Natural killer cell treated with Interleukin-12 subunit alpha and Interleukin-12 subunit beta and Interleukin-15 and Interleukin-18, amount 100 ng/mL, for 72 hours (primary cell): ENCODE data around the gene NSD1. TPM values are rescaled to one million over a fixed set of nuclear protein-coding genes. Genes with fewer than 3 reads are reported as not detected.
"Not testable (repeated sequence)": the region's sequence is repeated elsewhere in the genome, so short reads cannot be mapped to it uniquely, and the experiment has no call there.

Experiments
- ATAC-seq, 2 donors: fragments of 150-1000 bp; cut with Tn5 transposase in 1 of 2; sonication (Bioruptor Pico), chemical (Tn5 transposase) in 1 of 2; 2 replicates each; pipeline ENCODE4 v1.10.0; 2021
- DNase-seq: peaks from one replicate; pipeline ENCODE4 v3.0.0; 2022; ENCODE audit warnings: low spot score
- H3K27ac Mint-ChIP-seq, 2 donors: 1 replicate in 1 of 2; 2 replicates in 1 of 2; pipeline ENCODE4 v1.8.0; 2022; ENCODE audit warnings: mixed read lengths in 2 of 2, mild to moderate bottlenecking in 1 of 2, moderate library complexity in 1 of 2
- H3K27me3 Mint-ChIP-seq, 2 donors: 1 replicate in 1 of 2; 2 replicates in 1 of 2; pipeline ENCODE4 v1.8.0; 2022; ENCODE audit warnings: mixed read lengths in 2 of 2
- H3K36me3 Mint-ChIP-seq: one replicate; pipeline ENCODE4 v1.8.0; 2022; ENCODE audit warnings: mixed read lengths
- H3K4me1 Mint-ChIP-seq, 2 donors: 1 replicate in 1 of 2; 2 replicates in 1 of 2; pipeline ENCODE4 v1.8.0; 2022; ENCODE audit warnings: low read depth in 2 of 2, mixed read lengths in 2 of 2, mild to moderate bottlenecking in 1 of 2
- H3K4me3 Mint-ChIP-seq: one replicate; pipeline ENCODE4 v1.8.0; 2022; ENCODE audit warnings: mixed read lengths
- H3K9me3 Mint-ChIP-seq: 2 replicates; pipeline ENCODE4 v1.8.0; 2022; ENCODE audit warnings: mixed read lengths
- total RNA-seq, 2 donors: library from RNA; stranded (reverse); gene quantifications; one replicate each; pipeline ENCODE4 v1.2.3, GENCODE V29; 2022

The NSD1 gene
- total RNA-seq, 2 donors from 2014 or later = 96.8 to 166 TPM

DNA sequence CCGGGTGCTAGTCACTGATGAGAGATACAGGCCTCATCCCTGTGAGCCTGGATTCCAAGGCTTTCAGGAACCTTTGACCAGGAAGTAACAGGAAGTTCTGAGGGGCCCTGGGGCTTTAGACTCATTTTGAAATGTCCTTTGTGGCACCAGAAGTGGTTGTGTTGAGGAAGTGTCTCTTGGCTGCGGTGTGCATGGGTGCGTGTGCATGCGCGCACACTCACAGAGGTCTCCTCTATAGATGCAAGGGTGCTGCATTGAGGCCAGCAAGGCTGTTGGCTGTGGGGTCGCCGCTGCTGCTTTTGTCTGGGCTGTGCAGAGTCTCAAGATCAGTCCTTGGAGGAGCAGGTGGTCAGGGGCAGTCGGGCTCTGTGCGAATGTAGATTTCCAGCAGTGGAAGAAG, 162.4 kb downstream of the NSD1 start:
- peak overlapping the region; percentile 43 for H3K4me3 Mint-ChIP-seq
- no peaks in the 10 kb centered on the region for H3K9me3 Mint-ChIP-seq
- H3K4me1 Mint-ChIP-seq = peaks cover 38 to 46% of the 10 kb centered on the region in 2 donors
- peak overlapping the region; percentile 67 to 89 for H3K27ac Mint-ChIP-seq
- peaks cover 15% of the 10 kb centered on the region for H3K36me3 Mint-ChIP-seq
- H3K27me3 Mint-ChIP-seq = no peaks in the 10 kb centered on the region
- DNase-seq (no peak), ATAC-seq (peak in 1 of 2 donors; percentile 45)

DNA sequence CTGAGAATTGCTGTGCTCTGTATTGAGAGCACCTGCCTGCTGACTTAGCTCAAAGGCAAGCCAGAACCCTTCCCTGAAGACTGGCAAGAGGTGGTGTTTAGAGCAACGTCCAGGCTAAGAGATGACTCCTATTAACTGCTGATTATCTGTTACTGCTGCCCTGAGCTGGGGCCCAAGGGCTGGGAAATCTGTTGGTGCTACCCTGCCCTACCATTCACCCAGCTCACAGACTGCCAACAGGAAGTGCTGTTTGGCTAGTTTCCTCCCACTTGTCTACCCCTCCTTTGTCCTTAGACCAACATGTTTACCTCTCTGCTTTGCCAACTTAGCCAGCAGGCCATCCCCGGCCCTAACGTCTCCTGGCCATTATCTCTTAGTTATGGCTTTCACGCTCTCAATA, 163.0 kb downstream of the NSD1 start:
- ATAC-seq = peak in 1 of 2 donors; percentile 25
- peak overlapping the region; percentile 67 to 89 for H3K27ac Mint-ChIP-seq
- H3K36me3 Mint-ChIP-seq = peaks cover 14% of the 10 kb centered on the region
- DNase-seq = no peak
- peaks cover 41 to 52% of the 10 kb centered on the region in 2 donors for H3K4me1 Mint-ChIP-seq
- H3K9me3 Mint-ChIP-seq = no peaks in the 10 kb centered on the region
- H3K4me3 Mint-ChIP-seq = peak overlapping the region; percentile 43
- H3K27me3 Mint-ChIP-seq = no peaks in the 10 kb centered on the region

DNA sequence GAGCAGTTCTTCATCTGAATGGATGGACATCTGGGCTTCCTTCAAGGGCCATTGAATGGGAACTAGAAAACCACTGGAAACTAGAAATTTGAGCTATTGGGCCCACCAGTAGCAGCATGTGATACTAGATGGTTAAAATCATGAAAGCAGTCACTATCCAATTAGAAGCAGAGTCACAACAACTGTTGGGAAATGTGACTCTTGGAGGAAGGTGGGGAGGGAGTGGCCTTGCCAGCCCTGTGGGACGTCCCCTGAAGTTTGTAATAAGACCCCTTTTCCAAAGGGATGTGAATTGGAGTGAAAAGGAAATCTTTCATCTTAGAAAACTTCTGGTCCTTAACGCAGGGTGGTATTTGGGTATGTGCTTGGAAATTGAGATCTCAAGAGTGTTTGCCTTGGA, 164.3 kb downstream of the NSD1 start:
- ATAC-seq = no peak
- Mint-ChIP-seq H3K36me3 (peaks cover 2% of the 10 kb centered on the region), H3K27ac (peak overlapping the region; percentile 82 to 89), H3K27me3 (no peaks in the 10 kb centered on the region), H3K4me3 (no peak overlapping the region), H3K9me3 (no peaks in the 10 kb centered on the region), H3K4me1 (peaks cover 51 to 66% of the 10 kb centered on the region in 2 donors)
- DNase-seq = no peak

DNA sequence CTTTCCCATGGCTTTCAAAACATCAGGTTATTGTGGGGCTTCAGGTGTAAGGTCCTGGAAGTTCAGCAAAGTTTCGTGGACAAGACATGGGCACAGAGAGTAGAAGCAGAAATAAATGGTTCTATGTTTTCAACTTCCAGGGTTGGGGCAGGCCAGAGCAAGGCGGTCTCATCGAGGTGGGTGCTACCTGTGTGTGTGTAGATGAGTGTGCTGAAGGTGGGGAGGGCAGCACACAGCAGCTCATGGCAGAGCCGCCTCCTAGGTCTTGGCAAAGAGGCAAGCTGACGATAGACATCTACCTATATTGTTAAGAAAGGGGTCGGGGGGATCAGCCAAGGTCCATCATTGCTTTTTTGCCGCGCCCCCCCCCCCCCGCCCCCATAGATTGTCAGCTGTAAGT, 166.1 kb downstream of the NSD1 start:
- H3K4me1 Mint-ChIP-seq = peaks cover 60 to 75% of the 10 kb centered on the region in 2 donors
- H3K9me3 Mint-ChIP-seq = no peaks in the 10 kb centered on the region
- no peaks in the 10 kb centered on the region for H3K36me3 Mint-ChIP-seq
- peak overlapping the region; percentile 82 to 83 for H3K27ac Mint-ChIP-seq
- no peaks in the 10 kb centered on the region for H3K27me3 Mint-ChIP-seq
- DNase-seq (no peak), ATAC-seq (no peak)
- peak overlapping the region; percentile 96 for H3K4me3 Mint-ChIP-seq

DNA sequence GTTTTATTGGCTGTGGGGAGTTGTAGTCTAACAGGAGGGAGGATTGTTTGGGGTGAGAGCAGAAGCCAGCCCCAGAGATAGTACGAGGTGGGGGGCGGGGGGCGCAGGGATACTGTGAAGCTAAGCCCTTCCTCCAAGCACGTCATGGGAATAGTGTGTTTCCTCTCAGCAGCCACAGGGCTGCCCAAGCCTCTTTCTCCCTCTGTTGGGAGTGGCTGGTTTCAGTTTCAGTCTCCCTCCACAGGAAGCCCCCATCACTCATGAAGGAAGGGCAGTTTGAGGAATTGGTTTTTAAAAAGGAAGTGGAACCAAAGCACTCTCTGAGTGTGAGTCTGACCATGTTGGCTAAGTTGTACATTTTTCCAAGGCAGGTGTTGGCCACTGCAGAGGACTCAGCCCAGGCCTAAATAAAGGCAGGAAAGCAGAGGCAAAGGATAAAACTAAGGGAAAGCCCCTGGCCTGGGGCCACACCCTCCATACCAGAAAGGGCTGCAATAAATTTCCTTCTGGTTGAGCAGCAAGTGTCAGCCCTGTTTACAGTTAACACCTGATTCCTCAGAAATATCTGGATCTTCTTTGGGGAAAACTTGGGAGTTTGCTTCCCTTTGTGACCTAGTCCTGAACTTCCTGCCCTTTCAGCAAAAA, 166.8 kb downstream of the NSD1 start:
- Mint-ChIP-seq H3K36me3 (no peaks in the 10 kb centered on the region), H3K4me1 (peaks cover 62 to 79% of the 10 kb centered on the region in 2 donors), H3K27ac (peak overlapping the region; percentile 82 to 83), H3K27me3 (no peaks in the 10 kb centered on the region), H3K4me3 (peak overlapping the region; percentile 96), H3K9me3 (no peaks in the 10 kb centered on the region)
- DNase-seq = peak; percentile 90
- peak; percentile 73 to 83 for ATAC-seq

DNA sequence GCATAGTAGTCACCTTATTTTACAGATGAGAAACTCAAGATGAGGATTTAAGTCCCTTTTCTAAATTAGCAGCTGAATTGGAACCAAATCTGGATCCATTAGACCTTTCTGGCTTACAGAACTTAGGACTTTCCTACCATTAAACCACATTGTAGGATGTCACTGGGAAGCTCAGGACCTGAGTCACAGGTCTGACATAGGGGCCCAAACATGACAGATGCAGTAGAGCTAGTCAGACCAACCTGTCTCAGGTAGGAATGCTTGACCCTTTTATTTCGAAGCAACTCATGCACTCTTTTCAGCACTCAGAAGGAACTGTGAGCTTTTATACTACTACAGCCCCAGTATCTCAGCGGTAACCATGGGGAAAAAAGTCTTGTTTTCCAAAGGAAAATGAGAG, 167.4 kb downstream of the NSD1 start:
- peak overlapping the region; percentile 82 to 83 for H3K27ac Mint-ChIP-seq
- no peaks in the 10 kb centered on the region for H3K36me3 Mint-ChIP-seq
- H3K9me3 Mint-ChIP-seq = no peaks in the 10 kb centered on the region
- H3K27me3 Mint-ChIP-seq = no peaks in the 10 kb centered on the region
- H3K4me1 Mint-ChIP-seq = peaks cover 61 to 79% of the 10 kb centered on the region in 2 donors
- no peak for ATAC-seq
- H3K4me3 Mint-ChIP-seq = peak overlapping the region; percentile 96
- no peak for DNase-seq

DNA sequence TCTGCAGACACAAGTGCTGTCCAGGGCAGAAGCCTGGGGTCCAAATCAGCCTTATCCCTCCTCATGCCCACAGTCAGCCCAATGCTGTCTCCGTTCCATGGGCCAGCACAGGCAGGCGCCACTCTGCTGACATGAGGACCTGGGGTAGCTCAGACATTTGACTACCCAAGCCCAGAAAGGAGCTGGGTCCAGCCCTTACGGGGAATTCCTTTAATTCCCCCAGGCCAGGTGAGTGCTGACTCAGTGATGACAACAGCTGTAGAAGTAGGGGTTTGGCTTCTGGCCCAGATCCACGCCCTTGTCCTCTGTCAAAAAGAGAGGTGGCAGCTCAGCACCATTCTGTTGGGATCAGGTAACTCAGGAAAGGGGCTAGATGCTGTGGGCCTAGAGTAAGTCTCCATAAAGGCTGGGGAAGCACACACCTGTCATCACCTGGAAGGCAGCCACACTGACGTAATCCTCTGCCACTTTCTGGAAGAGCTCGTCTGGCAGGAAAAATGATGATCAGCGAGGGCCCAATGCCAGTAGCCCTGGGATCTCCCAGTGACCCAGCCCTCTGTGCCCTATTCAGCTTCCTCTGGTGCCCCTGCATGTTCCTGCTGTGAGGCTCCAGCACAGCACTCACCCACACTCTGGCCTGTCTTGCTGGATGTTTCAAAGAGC, 168.1 kb downstream of the NSD1 start:
- H3K27me3 Mint-ChIP-seq = no peaks in the 10 kb centered on the region
- DNase-seq (no peak), ATAC-seq (no peak)
- H3K4me3 Mint-ChIP-seq = peak overlapping the region; percentile 96
- H3K27ac Mint-ChIP-seq = peak overlapping the region; percentile 82 to 83
- H3K4me1 Mint-ChIP-seq = peaks cover 60 to 79% of the 10 kb centered on the region in 2 donors
- peaks cover under 1% of the 10 kb centered on the region for H3K36me3 Mint-ChIP-seq
- no peaks in the 10 kb centered on the region for H3K9me3 Mint-ChIP-seq

DNA sequence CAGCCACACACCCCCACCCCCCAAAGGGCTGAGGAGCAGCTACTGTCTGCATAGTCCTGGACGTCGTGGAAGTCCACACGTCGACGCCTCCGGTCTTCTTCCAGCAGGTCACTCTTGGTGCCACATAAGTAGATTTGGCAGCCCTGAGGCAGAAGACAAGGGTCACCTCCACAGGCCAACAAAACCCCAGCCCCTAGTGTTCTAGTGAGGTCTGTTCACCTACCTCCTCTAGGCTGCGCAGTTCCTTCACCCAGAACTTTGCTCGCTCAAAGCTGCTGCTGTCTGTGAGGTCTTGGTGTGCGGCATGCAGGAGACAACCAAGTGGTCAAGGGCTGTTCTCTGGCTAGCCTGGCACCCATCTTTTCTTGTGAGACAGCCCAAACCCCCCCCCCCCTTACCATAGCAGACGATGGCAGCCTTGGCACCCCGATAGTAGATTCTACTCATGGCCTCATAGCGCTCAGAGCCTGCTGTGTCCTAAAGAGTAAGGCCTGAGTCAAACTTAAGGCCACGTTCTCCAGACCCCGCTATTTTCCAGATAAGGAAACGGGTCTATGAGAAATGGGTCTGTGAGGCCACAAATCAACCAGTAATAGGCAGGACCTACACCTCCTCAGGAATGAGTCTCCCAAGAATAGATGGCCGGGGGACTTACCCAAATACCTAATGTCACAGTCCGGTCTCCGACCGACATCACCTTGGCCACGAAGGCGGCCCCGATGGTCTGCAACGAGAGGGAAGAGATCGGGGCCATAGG, 169.0 kb downstream of the NSD1 start:
- no peak for ATAC-seq
- no peak for DNase-seq
- no peaks in the 10 kb centered on the region for H3K27me3 Mint-ChIP-seq
- peaks cover 61 to 79% of the 10 kb centered on the region in 2 donors for H3K4me1 Mint-ChIP-seq
- H3K4me3 Mint-ChIP-seq = peak overlapping the region; percentile 96
- peak overlapping the region; percentile 82 to 83 for H3K27ac Mint-ChIP-seq
- peaks cover 4% of the 10 kb centered on the region for H3K36me3 Mint-ChIP-seq
- no peaks in the 10 kb centered on the region for H3K9me3 Mint-ChIP-seq

DNA sequence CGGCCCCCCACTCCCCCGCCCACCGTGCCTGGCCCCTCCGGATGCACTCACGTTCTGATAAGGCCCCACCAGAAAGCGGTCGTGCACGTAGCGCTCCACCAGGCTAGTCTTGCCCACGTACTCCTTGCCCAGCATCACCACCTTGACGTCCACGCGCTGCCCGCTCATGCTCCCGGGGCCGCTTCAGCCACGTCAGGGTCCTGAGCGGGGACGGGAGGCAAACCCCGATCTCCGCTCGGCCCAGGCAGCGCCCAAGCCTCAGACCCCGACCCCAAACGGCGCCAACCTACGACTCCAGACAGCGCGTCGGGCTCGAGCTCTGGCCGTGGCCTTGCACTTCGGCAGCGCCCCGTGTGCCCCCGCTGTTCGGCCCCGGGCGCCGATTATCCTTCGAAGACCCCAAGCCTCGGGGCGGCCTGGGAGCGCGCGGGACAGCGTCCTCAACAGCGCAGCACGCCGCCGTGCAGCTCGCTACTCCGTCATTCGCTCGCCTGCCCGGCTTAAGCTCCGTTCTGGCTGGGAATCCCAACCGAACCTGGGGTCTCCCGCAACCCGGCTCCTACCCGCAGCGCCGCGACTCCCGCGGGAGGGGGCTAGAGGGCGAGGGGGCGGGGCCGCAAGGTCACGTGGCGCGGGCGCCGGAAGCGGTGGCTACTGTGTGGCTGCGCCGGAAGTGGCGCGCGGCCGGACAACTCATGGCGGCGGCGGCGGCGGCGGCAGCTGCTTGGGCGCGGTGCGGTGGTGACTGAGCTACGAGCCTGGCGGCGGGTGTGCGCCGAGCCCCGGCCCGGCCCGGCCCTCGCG, 169.8 kb downstream of the NSD1 start, which contains the start of the genes PRELID1 and RAB24:
PRELID1 (plus strand) TSS at position 679 of the 804 bp plus-strand sequence. CDS start 187 bp downstream, outside the sequence.
RAB24 (minus strand) TSS at position 599 of the 804 bp plus-strand sequence; CDS start at position 168, 431 bp downstream.
- Mint-ChIP-seq H3K4me1 (peaks cover 61 to 79% of the 10 kb centered on the region in 2 donors), H3K4me3 (peak within 1 kb of the TSS; percentile 96), H3K27me3 (no peaks in the 10 kb centered on the region), H3K36me3 (peaks cover 4% of the 10 kb centered on the region), H3K27ac (peak within 1 kb of the TSS; percentile 82 to 83), H3K9me3 (no peaks in the 10 kb centered on the region)
- peak; percentile 82 to 88 for ATAC-seq
- DNase-seq = peak; percentile 94

DNA sequence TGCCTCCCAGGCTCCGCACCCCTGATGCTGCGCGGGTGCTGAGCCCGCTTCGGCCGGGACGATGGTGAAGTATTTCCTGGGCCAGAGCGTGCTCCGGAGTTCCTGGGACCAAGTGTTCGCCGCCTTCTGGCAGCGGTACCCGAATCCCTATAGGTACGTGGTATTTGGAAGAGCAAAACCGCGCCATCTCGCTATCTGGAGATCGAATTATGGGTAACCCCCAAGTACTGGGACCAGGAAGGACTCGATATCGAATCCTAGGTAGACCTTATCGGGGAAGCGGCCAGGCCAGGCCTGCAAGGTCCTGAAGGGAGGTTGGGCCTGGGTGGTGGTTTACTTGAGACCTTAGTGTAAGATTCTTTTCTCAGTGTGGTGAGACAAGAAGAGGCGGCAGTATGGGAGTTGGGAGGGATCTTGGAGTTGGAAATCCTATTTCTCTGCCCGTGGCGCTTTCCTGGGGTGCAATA, 170.4 kb downstream of the NSD1 start:
- ATAC-seq (no peak), DNase-seq (no peak)
- Mint-ChIP-seq H3K36me3 (peaks cover 4% of the 10 kb centered on the region), H3K27ac (peak overlapping the region; percentile 82 to 83), H3K9me3 (no peaks in the 10 kb centered on the region), H3K4me1 (peaks cover 65 to 78% of the 10 kb centered on the region in 2 donors), H3K4me3 (peak overlapping the region; percentile 96), H3K27me3 (no peaks in the 10 kb centered on the region)

DNA sequence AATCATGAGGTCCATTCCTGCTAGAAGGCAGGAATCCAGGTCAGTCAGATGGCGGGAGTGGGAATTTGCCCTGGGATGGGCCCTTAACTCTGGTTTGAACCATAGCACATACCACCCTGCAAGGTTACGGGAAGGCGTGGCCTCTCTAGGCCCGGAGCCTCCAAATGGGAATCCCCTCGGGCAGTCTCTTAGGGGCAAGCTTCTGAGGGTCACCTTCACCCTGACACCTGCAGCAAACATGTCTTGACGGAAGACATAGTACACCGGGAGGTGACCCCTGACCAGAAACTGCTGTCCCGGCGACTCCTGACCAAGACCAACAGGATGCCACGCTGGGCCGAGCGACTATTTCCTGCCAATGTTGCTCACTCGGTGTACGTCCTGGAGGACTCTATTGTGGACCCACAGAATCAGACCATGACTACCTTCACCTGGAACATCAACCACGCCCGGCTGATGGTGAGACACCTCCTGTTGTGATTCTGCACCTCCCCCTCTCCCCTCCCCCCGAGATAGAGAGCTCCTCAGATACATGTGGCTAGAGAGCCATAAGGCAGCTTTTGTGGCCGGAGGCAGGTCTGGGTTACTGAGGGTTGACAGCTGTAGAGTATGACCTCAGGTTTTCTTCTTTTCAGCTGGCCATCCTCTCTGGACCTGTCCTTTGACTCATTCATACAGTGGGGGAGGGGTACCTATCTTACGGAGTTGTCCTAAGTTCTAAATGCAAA, 171.0 kb downstream of the NSD1 start:
- Mint-ChIP-seq H3K4me3 (peak overlapping the region; percentile 96), H3K27me3 (no peaks in the 10 kb centered on the region), H3K27ac (peak overlapping the region; percentile 82 to 83), H3K4me1 (peaks cover 66 to 78% of the 10 kb centered on the region in 2 donors), H3K9me3 (no peaks in the 10 kb centered on the region), H3K36me3 (peaks cover 4% of the 10 kb centered on the region)
- ATAC-seq (no peak), DNase-seq (no peak)

DNA sequence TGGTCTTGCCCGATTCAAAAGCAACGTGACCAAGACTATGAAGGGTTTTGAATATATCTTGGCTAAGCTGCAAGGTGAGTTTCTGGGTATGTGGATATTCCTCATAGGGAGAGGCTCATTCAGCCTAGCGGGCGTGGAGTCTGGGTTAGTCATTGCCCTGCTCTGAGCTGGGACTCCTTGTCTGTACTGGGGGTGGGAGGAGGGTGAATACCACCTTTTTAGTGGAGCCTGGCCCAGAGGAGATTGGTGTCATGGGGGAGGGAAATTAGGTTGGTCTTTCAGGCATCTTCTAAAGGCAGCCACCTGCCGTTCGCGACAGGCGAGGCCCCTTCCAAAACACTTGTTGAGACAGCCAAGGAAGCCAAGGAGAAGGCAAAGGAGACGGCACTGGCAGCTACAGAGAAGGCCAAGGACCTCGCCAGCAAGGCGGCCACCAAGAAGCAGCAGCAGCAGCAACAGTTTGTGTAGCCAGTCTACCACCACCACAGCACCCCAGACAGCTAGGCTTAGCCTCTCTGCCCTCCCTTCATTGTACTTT, 172.6 kb downstream of the NSD1 start:
- H3K9me3 Mint-ChIP-seq, ATAC-seq, H3K27me3 Mint-ChIP-seq, DNase-seq, H3K36me3 Mint-ChIP-seq: not testable (repeated sequence)
- Mint-ChIP-seq H3K4me1 (peaks cover 62 to 75% of the 10 kb centered on the region in 2 donors), H3K27ac (peak overlapping the region; percentile 82 to 83), H3K4me3 (peak overlapping the region; percentile 96)
